ENCODE data around the gene LAS1L.

- no peak for TF ChIP-seq POLR2A (IDR thresholded peaks at IDR 0.05)
- TF ChIP-seq CTCF (IDR thresholded peaks at IDR 0.05): no peak
Observed at GRCh38 chrX:65545456-65545855, 10.9 kb upstream of the LAS1L start.
